Hair follicle dermal papilla cell (primary cell): ENCODE data around the gene RIOK2. TPM values are rescaled to one million over a fixed set of nuclear protein-coding genes. Genes with fewer than 3 reads are reported as not detected.

ENCODE experiments used
- small RNA-seq: library from RNA; depleted of rRNA; stranded (forward); fragments of <200 nt; gene quantifications from one replicate; pipeline ENCODE3, GENCODE V24; 2012
- total RNA-seq: library from RNA; depleted of rRNA; stranded (reverse); fragments of >200 nt; gene quantifications from 2 replicates; pipeline ENCODE4 v1.2.3, GENCODE V29; 2012

RIOK2 gene
- 21.7 and 22.0 TPM in 2 replicates for total RNA-seq

GRCh38 chr5:97183100-97183929, at the start of gene RIOK2:
TSS of gene RIOK2 (minus strand) at chr5:97183247. CDS start at chr5:97183191, 56 bp downstream.

GRCh38 chr5:97142521-97143254, 40.4 kb downstream of the RIOK2 start, which contains the start of gene LIX1:
TSS of gene LIX1 (minus strand) at chr5:97142611. CDS start at chr5:97142576, 35 bp downstream.

Small RNAs within 50 kb of the gene (small RNA-seq; reads per million reads assigned to genes)
- gene RNU1-73P: not detected

Other genes with a start within 250 kb of the RIOK2 start
- 42.5 and 51.1 TPM in 2 replicates for gene LNPEP, start 247.2 kb downstream of the RIOK2 start, total RNA-seq
- gene LIX1, start 40.6 kb downstream of the RIOK2 start, total RNA-seq: not detected in 2 replicates